ENCODE measurements around the gene CDK7. TPM values are rescaled to one million over a fixed set of nuclear protein-coding genes. Genes with fewer than 3 reads are reported as not detected.

Gene CDK7
- total RNA-seq, 2 experiments from 2014 or later, result 40.6 to 46.2 TPM

DNA sequence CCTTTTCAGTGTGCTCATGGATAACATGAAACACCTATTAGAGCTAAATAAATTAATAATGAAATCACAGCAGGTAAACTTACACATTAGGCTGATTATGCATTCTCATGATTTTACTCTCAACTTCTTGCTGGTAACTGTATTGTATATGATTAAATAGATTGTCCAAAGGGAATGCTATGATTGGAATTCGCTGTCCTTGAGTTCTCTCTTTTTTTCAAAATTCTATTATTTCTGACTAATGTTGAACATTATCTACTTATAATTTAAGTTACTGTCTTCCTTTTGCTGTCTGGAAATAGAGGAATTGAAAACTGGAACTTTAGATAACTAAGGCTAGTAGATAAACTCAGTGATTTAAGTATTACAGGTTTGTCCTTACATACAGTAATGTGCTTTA lies 32.2 kb upstream of the CDK7 start:
- no peaks in the 10 kb centered on the region for H3K27me3 Mint-ChIP-seq
- ChIA-PET CTCF (interaction anchor here (1.3 kb wide), 1 partner anchor 11 kb away, joined by 3 read pairs; no protein-coding TSS in a partner anchor), POLR2A (interaction anchor here (1.5 kb wide), 1 partner anchor 9 kb away, joined by 3 read pairs; no protein-coding TSS in a partner anchor)
- H3K4me3 Mint-ChIP-seq, result no peak overlapping the region
- H3K4me1 Mint-ChIP-seq (ENCODE audit: low read depth), result no peaks in the 10 kb centered on the region
- H3K36me3 Mint-ChIP-seq (ENCODE audit: low read depth), result peaks cover 35% of the 10 kb centered on the region
- intact Hi-C loops (cut with micrococcal nuclease), result no loop called here
- TF ChIP-seq CTCF (IDR thresholded peaks at IDR 0.05), result no peak
- no peak overlapping the region for H3K27ac Mint-ChIP-seq
- DNase-seq, result no peak
- H3K9me3 Mint-ChIP-seq, result no peaks in the 10 kb centered on the region
- ATAC-seq, result no peak

- Mint-ChIP-seq H3K36me3 (ENCODE audit: low read depth) (peaks cover 24% of the 10 kb centered on the region), H3K4me1 (ENCODE audit: low read depth) (no peaks in the 10 kb centered on the region), H3K27ac (no peak overlapping the region), H3K27me3 (no peaks in the 10 kb centered on the region), H3K4me3 (no peak overlapping the region), H3K9me3 (no peaks in the 10 kb centered on the region)
- POLR2A ChIA-PET, result no interaction called here
- intact Hi-C loops (cut with micrococcal nuclease), result no loop called here
- ATAC-seq, result no peak
- DNase-seq, result no peak
- CTCF ChIA-PET, result no interaction called here
- no peak for TF ChIP-seq CTCF (IDR thresholded peaks at IDR 0.05)
Measured at GRCh38 chr5:69206528-69207190, 28.0 kb upstream of the CDK7 start.

GRCh38 chr5:69209602-69210001 lies 25.1 kb upstream of the CDK7 start:
- no peaks in the 10 kb centered on the region for H3K4me1 Mint-ChIP-seq (ENCODE audit: low read depth)
- H3K27ac Mint-ChIP-seq, result no peak overlapping the region
- intact Hi-C loops (cut with micrococcal nuclease), result no loop called here
- CTCF ChIA-PET, result no interaction called here
- H3K4me3 Mint-ChIP-seq, result no peak overlapping the region
- peaks cover 26% of the 10 kb centered on the region for H3K36me3 Mint-ChIP-seq (ENCODE audit: low read depth)
- no peak for DNase-seq
- no peaks in the 10 kb centered on the region for H3K27me3 Mint-ChIP-seq
- no peak for TF ChIP-seq CTCF (IDR thresholded peaks at IDR 0.05)
- POLR2A ChIA-PET, result interaction anchor here (1.1 kb wide), 1 partner anchor 26 kb away, joined by 3 read pairs; no protein-coding TSS in a partner anchor
- no peaks in the 10 kb centered on the region for H3K9me3 Mint-ChIP-seq
- no peak for ATAC-seq

DNA sequence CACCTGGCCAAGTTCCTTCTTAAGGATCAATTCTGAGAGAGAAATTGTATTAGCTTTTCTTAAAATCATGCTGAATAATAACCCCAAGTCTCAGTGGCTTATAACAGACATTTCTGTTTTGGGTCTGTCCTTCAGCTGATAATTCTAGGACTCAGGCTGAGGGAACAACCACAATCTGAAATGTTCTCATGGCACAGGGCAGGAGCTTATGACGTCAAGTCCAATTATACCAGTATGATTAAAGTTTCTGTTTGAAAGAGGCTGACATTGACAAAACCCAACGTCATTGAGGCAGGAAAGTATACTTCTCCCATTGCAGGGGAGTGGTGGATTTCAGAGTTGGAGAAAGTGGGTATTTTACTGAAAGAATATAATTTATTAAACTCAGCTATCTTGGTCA lies 23.5 kb upstream of the CDK7 start:
- Mint-ChIP-seq H3K27me3 (no peaks in the 10 kb centered on the region), H3K9me3 (no peaks in the 10 kb centered on the region), H3K27ac (no peak overlapping the region), H3K4me1 (ENCODE audit: low read depth) (peaks cover 3% of the 10 kb centered on the region), H3K36me3 (ENCODE audit: low read depth) (peaks cover 26% of the 10 kb centered on the region), H3K4me3 (no peak overlapping the region)
- TF ChIP-seq CTCF (IDR thresholded peaks at IDR 0.05), result no peak
- ATAC-seq (no peak), DNase-seq (no peak)
- ChIA-PET CTCF (interaction anchor here (0.6 kb wide), 1 partner anchor 638 kb away, joined by 3 read pairs; no protein-coding TSS in a partner anchor), POLR2A (interaction anchor here (1.4 kb wide), 2 partner anchors 10 to 21 kb away, joined by 3 to 8 read pairs; partner anchors contain the start of gene CENPH)
- intact Hi-C loops (cut with micrococcal nuclease), result no loop called here

DNA sequence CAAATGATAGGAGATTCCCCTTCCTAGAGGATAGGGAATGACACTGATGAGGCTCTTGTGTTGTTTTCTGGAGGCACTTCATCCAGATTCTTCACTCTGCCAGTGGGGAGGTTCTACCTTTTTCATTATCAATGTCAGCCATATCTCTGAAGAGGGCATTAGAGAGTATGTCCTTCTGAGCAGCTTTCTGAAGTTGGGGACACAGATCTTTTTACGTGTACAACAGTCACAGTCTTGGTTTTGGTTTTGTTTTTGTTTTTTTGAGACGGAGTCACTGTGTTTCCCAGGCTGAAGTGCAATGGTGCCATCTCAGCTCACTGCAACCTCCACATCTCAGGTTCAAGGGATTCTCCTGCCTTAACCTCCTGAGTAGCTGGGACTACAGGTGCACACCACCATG lies 22.7 kb upstream of the CDK7 start:
- intact Hi-C loops (cut with micrococcal nuclease), result no loop called here
- CTCF ChIA-PET, result interaction anchor here (0.6 kb wide), 1 partner anchor 638 kb away, joined by 3 read pairs; no protein-coding TSS in a partner anchor
- ATAC-seq, result no peak
- POLR2A ChIA-PET, result interaction anchor here (1.4 kb wide), 1 partner anchor 10 kb away, joined by 3 read pairs; no protein-coding TSS in a partner anchor
- Mint-ChIP-seq H3K9me3 (no peaks in the 10 kb centered on the region), H3K27me3 (no peaks in the 10 kb centered on the region), H3K36me3 (ENCODE audit: low read depth) (peaks cover 23% of the 10 kb centered on the region), H3K27ac (peak overlapping the region; percentile 8), H3K4me1 (ENCODE audit: low read depth) (peaks cover 6% of the 10 kb centered on the region), H3K4me3 (no peak overlapping the region)
- TF ChIP-seq CTCF (IDR thresholded peaks at IDR 0.05), result no peak
- no peak for DNase-seq
